ENCODE measurements around the gene SCARB2. TPM values are rescaled to one million over a fixed set of nuclear protein-coding genes. Genes with fewer than 3 reads are reported as not detected.

SCARB2 gene
- total RNA-seq, 1 donor from 2014 or later: 172 TPM

- no peaks in the 10 kb centered on the region for H3K36me3 ChIP-seq (ENCODE audit: insufficient read depth, low read length)
- TF ChIP-seq EZH2 (IDR thresholded peaks at IDR 0.05; ENCODE audit: insufficient read depth, low read length) (no peak), CTCF (IDR thresholded peaks at IDR 0.05; ENCODE audit: insufficient read depth, low read depth, low read length) (no peak)
- H3K27me3 Mint-ChIP-seq (ENCODE audit: low read depth, unreplicated experiment): no peaks in the 10 kb centered on the region
- DNase-seq (ENCODE audit: low read depth) (no peak), FAIRE-seq (no peak)
- peaks cover 4% of the 10 kb centered on the region for H3K36me3 Mint-ChIP-seq (ENCODE audit: low read depth, unreplicated experiment)
- H3K79me2 ChIP-seq (ENCODE audit: insufficient read depth, low read length): peaks cover 82% of the 10 kb centered on the region
- no peak overlapping the region for H3K9ac ChIP-seq (ENCODE audit: low read length)
- H3K4me1 ChIP-seq (ENCODE audit: insufficient read depth, low read length): peaks cover 38% of the 10 kb centered on the region
- H3K9me3 Mint-ChIP-seq (ENCODE audit: unreplicated experiment): no peaks in the 10 kb centered on the region
- no peaks in the 10 kb centered on the region for H3K27me3 ChIP-seq (ENCODE audit: insufficient read depth, low read length)
- peak overlapping the region; percentile 79 for H3K27ac Mint-ChIP-seq (ENCODE audit: unreplicated experiment)
- no peak overlapping the region for H3K27ac ChIP-seq (ENCODE audit: low read depth, low read length)
- peaks cover 34% of the 10 kb centered on the region for H4K20me1 ChIP-seq (ENCODE audit: insufficient read depth, low read length)
- H3K4me3 ChIP-seq (ENCODE audit: insufficient read depth, low read depth, low read length): no peak overlapping the region
- no peak overlapping the region for H3K4me3 Mint-ChIP-seq (ENCODE audit: unreplicated experiment)
- no peak overlapping the region for H2AFZ ChIP-seq (ENCODE audit: low read depth, low read length)
- peaks cover 39% of the 10 kb centered on the region for H3K4me1 Mint-ChIP-seq (ENCODE audit: low read depth, unreplicated experiment)
- no peaks in the 10 kb centered on the region for H3K9me3 ChIP-seq (ENCODE audit: insufficient read depth, low read depth, low read length)
- no peak overlapping the region for H3K4me2 ChIP-seq (ENCODE audit: low read length)
These were observed 12.8 kb downstream of the SCARB2 start for GRCh38 chr4:76200771-76201231.

- H3K36me3 Mint-ChIP-seq (ENCODE audit: low read depth, unreplicated experiment): peaks cover 4% of the 10 kb centered on the region
- no peaks in the 10 kb centered on the region for H3K9me3 Mint-ChIP-seq (ENCODE audit: unreplicated experiment)
- H3K4me3 Mint-ChIP-seq (ENCODE audit: unreplicated experiment): peak overlapping the region; percentile 60
- H3K4me1 ChIP-seq (ENCODE audit: insufficient read depth, low read length): peaks cover 49% of the 10 kb centered on the region
- H3K27me3 ChIP-seq (ENCODE audit: insufficient read depth, low read length): no peaks in the 10 kb centered on the region
- H3K79me2 ChIP-seq (ENCODE audit: insufficient read depth, low read length): peaks cover 77% of the 10 kb centered on the region
- no peak overlapping the region for H3K4me3 ChIP-seq (ENCODE audit: insufficient read depth, low read depth, low read length)
- peak overlapping the region; percentile 44 for H3K9ac ChIP-seq (ENCODE audit: low read length)
- H3K27me3 Mint-ChIP-seq (ENCODE audit: low read depth, unreplicated experiment): no peaks in the 10 kb centered on the region
- no peaks in the 10 kb centered on the region for H3K36me3 ChIP-seq (ENCODE audit: insufficient read depth, low read length)
- H3K27ac Mint-ChIP-seq (ENCODE audit: unreplicated experiment): peak overlapping the region; percentile 85
- peak overlapping the region; percentile 40 for H2AFZ ChIP-seq (ENCODE audit: low read depth, low read length)
- FAIRE-seq: no peak
- H3K9me3 ChIP-seq (ENCODE audit: insufficient read depth, low read depth, low read length): no peaks in the 10 kb centered on the region
- peaks cover 23% of the 10 kb centered on the region for H4K20me1 ChIP-seq (ENCODE audit: insufficient read depth, low read length)
- peaks cover 41% of the 10 kb centered on the region for H3K4me1 Mint-ChIP-seq (ENCODE audit: low read depth, unreplicated experiment)
- DNase-seq (ENCODE audit: low read depth): peak; percentile 36
- H3K27ac ChIP-seq (ENCODE audit: low read depth, low read length): peak overlapping the region; percentile 54
- H3K4me2 ChIP-seq (ENCODE audit: low read length): peak overlapping the region; percentile 47
- TF ChIP-seq EZH2 (IDR thresholded peaks at IDR 0.05; ENCODE audit: insufficient read depth, low read length): no peak
- no peak for TF ChIP-seq CTCF (IDR thresholded peaks at IDR 0.05; ENCODE audit: insufficient read depth, low read depth, low read length)
These were observed 13.9 kb downstream of the SCARB2 start for GRCh38 chr4:76199664-76200211.
